ENCODE data around the gene RPH3AL.

The RPH3AL gene

DNA sequence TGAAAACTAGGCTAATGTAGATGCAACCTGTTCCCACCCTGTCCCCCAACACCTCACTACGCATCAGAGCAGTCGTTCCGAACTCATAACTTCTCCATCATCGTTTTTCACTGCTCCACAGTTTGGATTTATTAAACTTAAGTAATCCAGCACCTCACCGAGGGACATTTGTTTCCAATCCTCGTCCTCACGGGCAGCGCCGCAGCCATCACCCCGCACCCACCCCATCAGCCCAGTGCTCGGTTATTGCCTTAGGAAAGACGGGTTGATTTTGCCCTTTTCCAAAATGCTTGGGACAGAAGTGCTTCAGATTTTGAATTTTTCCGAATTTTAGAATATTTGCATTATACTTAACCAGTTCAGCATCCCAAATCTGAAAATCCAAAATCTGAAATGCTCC lies 100.2 kb downstream of the RPH3AL start (continued):
- TF ChIP-seq ZBTB20 (tag by site-specific recombination; IDR thresholded peaks at IDR 0.05) (no peak), ZNF658 (tag by site-specific recombination; IDR thresholded peaks at IDR 0.05) (no peak), ZNF404 (tag by site-specific recombination; IDR thresholded peaks at IDR 0.05) (no peak), ZNF792 (tag by site-specific recombination; IDR thresholded peaks at IDR 0.05) (no peak), ZNF138 (tag by site-specific recombination; IDR thresholded peaks at IDR 0.05; ENCODE audit: borderline replicate concordance) (no peak), ZNF555 (tag by site-specific recombination; conservative IDR thresholded peaks at IDR 0.05) (no peak), KLF1 (tag by site-specific recombination; IDR thresholded peaks at IDR 0.05) (no peak), ZNF621 (tag by site-specific recombination; IDR thresholded peaks at IDR 0.05) (no peak), ZNF426 (tag by site-specific recombination; IDR thresholded peaks at IDR 0.05) (no peak), ZNF280C (tag by site-specific recombination; IDR thresholded peaks at IDR 0.05) (no peak), REPIN1 (tag by site-specific recombination; IDR thresholded peaks at IDR 0.05; ENCODE audit: low read depth) (no peak)
- TF ChIP-seq, protein P1, sequence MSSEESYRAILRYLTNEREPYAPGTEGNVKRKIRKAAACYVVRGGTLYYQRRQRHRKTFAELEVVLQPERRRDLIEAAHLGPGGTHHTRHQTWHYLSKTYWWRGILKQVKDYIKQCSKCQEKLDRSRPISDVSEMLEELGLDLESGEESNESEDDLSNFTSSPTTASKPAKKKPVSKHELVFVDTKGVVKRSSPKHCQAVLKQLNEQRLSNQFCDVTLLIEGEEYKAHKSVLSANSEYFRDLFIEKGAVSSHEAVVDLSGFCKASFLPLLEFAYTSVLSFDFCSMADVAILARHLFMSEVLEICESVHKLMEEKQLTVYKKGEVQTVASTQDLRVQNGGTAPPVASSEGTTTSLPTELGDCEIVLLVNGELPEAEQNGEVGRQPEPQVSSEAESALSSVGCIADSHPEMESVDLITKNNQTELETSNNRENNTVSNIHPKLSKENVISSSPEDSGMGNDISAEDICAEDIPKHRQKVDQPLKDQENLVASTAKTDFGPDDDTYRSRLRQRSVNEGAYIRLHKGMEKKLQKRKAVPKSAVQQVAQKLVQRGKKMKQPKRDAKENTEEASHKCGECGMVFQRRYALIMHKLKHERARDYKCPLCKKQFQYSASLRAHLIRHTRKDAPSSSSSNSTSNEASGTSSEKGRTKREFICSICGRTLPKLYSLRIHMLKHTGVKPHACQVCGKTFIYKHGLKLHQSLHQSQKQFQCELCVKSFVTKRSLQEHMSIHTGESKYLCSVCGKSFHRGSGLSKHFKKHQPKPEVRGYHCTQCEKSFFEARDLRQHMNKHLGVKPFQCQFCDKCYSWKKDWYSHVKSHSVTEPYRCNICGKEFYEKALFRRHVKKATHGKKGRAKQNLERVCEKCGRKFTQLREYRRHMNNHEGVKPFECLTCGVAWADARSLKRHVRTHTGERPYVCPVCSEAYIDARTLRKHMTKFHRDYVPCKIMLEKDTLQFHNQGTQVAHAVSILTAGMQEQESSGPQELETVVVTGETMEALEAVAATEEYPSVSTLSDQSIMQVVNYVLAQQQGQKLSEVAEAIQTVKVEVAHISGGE (tag by site-specific recombination; conservative IDR thresholded peaks at IDR 0.05; ENCODE audit: low read depth), result no peak
- TF ChIP-seq, protein P2, sequence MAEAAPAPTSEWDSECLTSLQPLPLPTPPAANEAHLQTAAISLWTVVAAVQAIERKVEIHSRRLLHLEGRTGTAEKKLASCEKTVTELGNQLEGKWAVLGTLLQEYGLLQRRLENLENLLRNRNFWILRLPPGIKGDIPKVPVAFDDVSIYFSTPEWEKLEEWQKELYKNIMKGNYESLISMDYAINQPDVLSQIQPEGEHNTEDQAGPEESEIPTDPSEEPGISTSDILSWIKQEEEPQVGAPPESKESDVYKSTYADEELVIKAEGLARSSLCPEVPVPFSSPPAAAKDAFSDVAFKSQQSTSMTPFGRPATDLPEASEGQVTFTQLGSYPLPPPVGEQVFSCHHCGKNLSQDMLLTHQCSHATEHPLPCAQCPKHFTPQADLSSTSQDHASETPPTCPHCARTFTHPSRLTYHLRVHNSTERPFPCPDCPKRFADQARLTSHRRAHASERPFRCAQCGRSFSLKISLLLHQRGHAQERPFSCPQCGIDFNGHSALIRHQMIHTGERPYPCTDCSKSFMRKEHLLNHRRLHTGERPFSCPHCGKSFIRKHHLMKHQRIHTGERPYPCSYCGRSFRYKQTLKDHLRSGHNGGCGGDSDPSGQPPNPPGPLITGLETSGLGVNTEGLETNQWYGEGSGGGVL (tag by site-specific recombination; IDR thresholded peaks at IDR 0.05), result no peak
- TF ChIP-seq, protein P3, sequence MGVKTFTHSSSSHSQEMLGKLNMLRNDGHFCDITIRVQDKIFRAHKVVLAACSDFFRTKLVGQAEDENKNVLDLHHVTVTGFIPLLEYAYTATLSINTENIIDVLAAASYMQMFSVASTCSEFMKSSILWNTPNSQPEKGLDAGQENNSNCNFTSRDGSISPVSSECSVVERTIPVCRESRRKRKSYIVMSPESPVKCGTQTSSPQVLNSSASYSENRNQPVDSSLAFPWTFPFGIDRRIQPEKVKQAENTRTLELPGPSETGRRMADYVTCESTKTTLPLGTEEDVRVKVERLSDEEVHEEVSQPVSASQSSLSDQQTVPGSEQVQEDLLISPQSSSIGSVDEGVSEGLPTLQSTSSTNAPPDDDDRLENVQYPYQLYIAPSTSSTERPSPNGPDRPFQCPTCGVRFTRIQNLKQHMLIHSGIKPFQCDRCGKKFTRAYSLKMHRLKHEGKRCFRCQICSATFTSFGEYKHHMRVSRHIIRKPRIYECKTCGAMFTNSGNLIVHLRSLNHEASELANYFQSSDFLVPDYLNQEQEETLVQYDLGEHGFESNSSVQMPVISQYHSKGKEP (tag by site-specific recombination; IDR thresholded peaks at IDR 0.05), result no peak

- Histone ChIP-seq H3K4me1 (ENCODE audit: control insufficient read depth, insufficient read depth, low read length) (no peaks in the 10 kb centered on the region), H3K4me3 (ENCODE audit: low read depth, low read length) (no peak overlapping the region), H3K27ac (ENCODE audit: extremely low read depth, low read depth, low read length) (no peak overlapping the region), H3K9me3 (ENCODE audit: control insufficient read depth, insufficient read depth, low read depth, low read length) (no peaks in the 10 kb centered on the region), H3K36me3 (ENCODE audit: control insufficient read depth in 2 of 2, insufficient read depth in 1 of 2, low read length in 2 of 2) (no peaks in the 10 kb centered on the region)
- ChIA-PET CTCF (no interaction called here), POLR2A (no interaction called here)
- no peak for TF ChIP-seq BCL11B (tag by site-specific recombination; IDR thresholded peaks at IDR 0.05; ENCODE audit: low read depth)
- TF ChIP-seq ZNF639 (tag by site-specific recombination; IDR thresholded peaks at IDR 0.05), result no peak
- no peak for TF ChIP-seq ZBTB17 (tag by site-specific recombination; IDR thresholded peaks at IDR 0.05)
- TF ChIP-seq ZNF776 (tag by site-specific recombination; IDR thresholded peaks at IDR 0.05; ENCODE audit: borderline replicate concordance), result no peak
- no peak for TF ChIP-seq KLF1 (tag by site-specific recombination; IDR thresholded peaks at IDR 0.05)
- no peak for TF ChIP-seq SCRT2 (tag by site-specific recombination; IDR thresholded peaks at IDR 0.05)
- TF ChIP-seq ZNF433 (tag by site-specific recombination; IDR thresholded peaks at IDR 0.05; ENCODE audit: low read depth), result no peak
- TF ChIP-seq ZNF624 (tag by site-specific recombination; IDR thresholded peaks at IDR 0.05), result no peak
- TF ChIP-seq ZNF335 (tag by site-specific recombination; conservative IDR thresholded peaks at IDR 0.05), result no peak
- TF ChIP-seq, protein P3 (tag by site-specific recombination; IDR thresholded peaks at IDR 0.05), result no peak
- TF ChIP-seq MYNN (tag by site-specific recombination; IDR thresholded peaks at IDR 0.05; ENCODE audit: borderline replicate concordance), result no peak
- TF ChIP-seq, protein P4, sequence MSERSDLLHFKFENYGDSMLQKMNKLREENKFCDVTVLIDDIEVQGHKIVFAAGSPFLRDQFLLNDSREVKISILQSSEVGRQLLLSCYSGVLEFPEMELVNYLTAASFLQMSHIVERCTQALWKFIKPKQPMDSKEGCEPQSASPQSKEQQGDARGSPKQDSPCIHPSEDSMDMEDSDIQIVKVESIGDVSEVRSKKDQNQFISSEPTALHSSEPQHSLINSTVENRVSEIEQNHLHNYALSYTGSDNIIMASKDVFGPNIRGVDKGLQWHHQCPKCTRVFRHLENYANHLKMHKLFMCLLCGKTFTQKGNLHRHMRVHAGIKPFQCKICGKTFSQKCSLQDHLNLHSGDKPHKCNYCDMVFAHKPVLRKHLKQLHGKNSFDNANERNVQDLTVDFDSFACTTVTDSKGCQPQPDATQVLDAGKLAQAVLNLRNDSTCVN (tag by site-specific recombination; optimal IDR thresholded peaks at IDR 0.05), result no peak
These were observed 101.1 kb downstream of the RPH3AL start for GRCh38 chr17:251531-251930.
